Ascending aorta (tissue), 2 donors: ENCODE measurements around the gene ASIC3. TPM values are rescaled to one million over a fixed set of nuclear protein-coding genes. Genes with fewer than 3 reads are reported as not detected.
A peak's percentile ranks its signal among the peaks of the same experiment; 100 is the strongest.

Source experiments
- DNase-seq, 2 donors: peaks; one replicate each; pipeline ENCODE4 v3.0.0-alpha.2; 2019; ENCODE audit warnings: low spot score in 2 of 2
- H3K27ac ChIP-seq, 2 donors: fragments of 200-600 bp; sonication (generic); one replicate each; pipeline ENCODE4 v1.5.1; 2016 to 2017; ENCODE audit warnings: mild to moderate bottlenecking in 1 of 2
- H3K27me3 ChIP-seq: fragments of 200-600 bp; sonication (generic); one replicate; pipeline ENCODE4 v1.5.1; 2017
- H3K36me3 ChIP-seq, 2 donors: fragments of 200-600 bp; sonication (generic); one replicate each; pipeline ENCODE4 v1.5.1; 2016
- H3K4me1 ChIP-seq, 2 donors: fragments of 200-600 bp; sonication (generic); one replicate each; pipeline ENCODE4 v1.5.1; 2016 to 2017; ENCODE audit warnings: mild to moderate bottlenecking in 1 of 2
- H3K4me3 ChIP-seq, 2 donors: fragments of 200-600 bp; sonication (generic); one replicate each; pipeline ENCODE4 v1.5.1; 2016 to 2017; ENCODE audit warnings: mild to moderate bottlenecking in 1 of 2
- H3K9me3 ChIP-seq, 2 donors: fragments of 200-600 bp; sonication (generic); one replicate each; pipeline ENCODE4 v1.5.1; 2016
- intact Hi-C: fragments of 100-400 bp; cut with DNase I; formaldehyde crosslinking; loops from one replicate; pipeline ENCODE4 v1.15.1; 2023
- total RNA-seq: library from RNA; depleted of rRNA; stranded (reverse); fragments of >200 nt; gene quantifications from one replicate; pipeline ENCODE4 v1.1.0, GENCODE V29; 2016
- TF ChIP-seq, protein P1 (sequence below), 3 experiments: fragments of 200-600 bp in 2 of 3; fragments of 450-650 bp in 1 of 3; sonication (generic) in 2 of 3; IDR thresholded peaks; one replicate each; pipeline ENCODE4 v1.5.1; 2016 to 2019; ENCODE audit warnings: antibody characterized with exemption in 3 of 3, mild to moderate bottlenecking in 1 of 3, moderate library complexity in 1 of 3

The ASIC3 gene
- total RNA-seq, 1 donor from 2014 or later: not detected

DNA sequence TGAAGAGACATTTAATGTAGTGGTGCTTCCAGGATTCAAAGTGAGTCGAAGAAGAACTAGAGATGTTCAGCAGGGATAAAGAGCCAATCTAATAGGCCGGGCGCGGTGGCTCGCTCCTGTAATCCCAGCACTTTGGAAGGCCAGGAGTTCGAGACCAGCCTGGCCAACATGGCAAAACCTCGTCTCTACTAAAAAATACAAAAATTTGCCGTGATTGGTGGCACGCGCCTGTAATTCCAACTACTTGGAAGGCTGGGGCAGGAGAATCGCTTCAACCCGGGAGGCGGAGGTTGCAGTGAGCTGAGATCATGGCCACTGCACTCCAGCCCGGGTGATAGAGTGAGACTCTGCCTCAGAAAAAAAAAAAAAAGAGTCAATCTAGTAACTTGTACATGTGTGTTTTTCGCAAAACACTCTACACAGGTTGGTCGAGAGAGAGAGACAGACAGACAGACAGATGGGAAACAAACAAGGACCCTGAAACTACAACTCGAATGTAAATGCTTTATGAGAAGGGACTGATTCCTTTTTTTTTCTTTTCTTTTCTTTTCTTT, 19.3 kb upstream of the ASIC3 start:
- Histone ChIP-seq H3K36me3 (no peaks in the 10 kb centered on the region), H3K27me3 (no peaks in the 10 kb centered on the region), H3K4me3 (peak overlapping the region; percentile 68 to 77), H3K9me3 (no peaks in the 10 kb centered on the region), H3K4me1 (peaks cover 0 to 7% of the 10 kb centered on the region in 2 donors), H3K27ac (peak overlapping the region; percentile 60 to 78)
- intact Hi-C loops: loop anchor here (1.0 to 10.0 kb wide), 6 partner anchors 29 to 1194 kb away; partner anchors contain the start of genes ABCF2, FASTK and ZNF862
- TF ChIP-seq, protein P1, sequence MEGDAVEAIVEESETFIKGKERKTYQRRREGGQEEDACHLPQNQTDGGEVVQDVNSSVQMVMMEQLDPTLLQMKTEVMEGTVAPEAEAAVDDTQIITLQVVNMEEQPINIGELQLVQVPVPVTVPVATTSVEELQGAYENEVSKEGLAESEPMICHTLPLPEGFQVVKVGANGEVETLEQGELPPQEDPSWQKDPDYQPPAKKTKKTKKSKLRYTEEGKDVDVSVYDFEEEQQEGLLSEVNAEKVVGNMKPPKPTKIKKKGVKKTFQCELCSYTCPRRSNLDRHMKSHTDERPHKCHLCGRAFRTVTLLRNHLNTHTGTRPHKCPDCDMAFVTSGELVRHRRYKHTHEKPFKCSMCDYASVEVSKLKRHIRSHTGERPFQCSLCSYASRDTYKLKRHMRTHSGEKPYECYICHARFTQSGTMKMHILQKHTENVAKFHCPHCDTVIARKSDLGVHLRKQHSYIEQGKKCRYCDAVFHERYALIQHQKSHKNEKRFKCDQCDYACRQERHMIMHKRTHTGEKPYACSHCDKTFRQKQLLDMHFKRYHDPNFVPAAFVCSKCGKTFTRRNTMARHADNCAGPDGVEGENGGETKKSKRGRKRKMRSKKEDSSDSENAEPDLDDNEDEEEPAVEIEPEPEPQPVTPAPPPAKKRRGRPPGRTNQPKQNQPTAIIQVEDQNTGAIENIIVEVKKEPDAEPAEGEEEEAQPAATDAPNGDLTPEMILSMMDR (IDR thresholded peaks at IDR 0.05): no peak
- DNase-seq: no peak

DNA sequence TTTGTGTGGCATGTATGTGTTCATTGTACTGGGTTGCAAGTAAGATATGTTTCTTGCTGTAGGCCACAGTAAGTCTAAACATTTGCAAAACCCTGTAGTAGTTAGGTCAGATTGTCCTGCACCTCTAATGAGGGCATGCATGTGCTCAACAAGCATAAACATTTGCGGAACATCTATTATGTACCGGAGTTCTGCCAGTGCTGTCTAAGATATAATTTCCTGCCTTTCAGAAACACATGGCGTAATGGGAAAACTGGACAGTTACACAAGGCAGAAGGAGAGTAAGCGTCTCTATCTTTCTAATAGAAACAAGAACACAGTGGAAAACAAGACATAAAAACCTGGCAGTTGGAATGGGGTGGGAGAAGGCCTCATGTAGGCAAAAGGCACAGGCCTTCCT, 17.3 kb upstream of the ASIC3 start:
- intact Hi-C loops: no loop called here
- H3K27ac ChIP-seq: no peak overlapping the region

DNA sequence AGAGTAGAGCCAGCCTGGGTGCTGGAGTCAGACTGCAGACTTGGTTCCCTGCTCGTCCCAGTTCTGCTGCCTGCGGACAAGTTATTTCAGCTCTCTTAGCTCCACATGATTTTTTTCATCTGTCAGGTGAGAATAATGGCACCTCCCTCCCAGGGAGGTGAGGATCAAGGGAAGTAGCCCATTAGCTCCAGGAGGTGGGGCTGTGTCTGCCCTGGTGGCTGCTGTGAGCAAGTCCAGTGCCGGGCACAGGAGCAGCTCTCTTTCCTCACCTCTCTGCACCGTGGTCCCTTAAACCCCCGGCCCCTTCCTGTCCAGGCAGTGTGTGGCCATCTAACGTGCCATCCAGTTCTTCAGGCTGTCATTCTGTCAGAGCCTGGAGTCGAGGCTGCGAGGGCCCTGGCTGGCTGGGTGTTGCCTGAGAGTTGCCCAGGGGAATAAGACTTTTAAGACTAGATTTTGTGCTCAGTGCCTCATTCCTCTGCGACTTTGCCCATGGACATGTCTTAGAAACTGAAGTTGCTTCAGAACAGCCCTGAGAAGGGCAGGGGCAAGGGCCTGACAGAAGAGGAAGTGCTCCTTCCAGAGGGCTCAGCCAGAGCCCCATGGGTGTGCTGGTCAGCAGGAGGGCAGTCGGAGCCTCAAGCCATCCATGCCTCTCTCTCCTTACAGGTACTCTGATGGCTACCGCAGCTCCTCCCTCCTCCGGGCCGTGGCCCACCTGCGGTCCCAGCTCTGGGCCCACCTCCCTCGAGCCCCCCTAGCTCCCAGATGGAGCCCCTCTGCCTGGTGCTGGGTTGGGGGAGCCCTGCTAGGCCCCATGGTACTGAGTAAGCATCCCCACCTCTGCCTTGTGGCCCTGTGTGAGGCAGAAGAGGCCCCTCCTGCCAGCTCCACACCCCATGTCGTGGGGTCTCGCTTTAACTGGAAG, 15.1 kb upstream of the ASIC3 start:
- no peak overlapping the region for H3K4me3 ChIP-seq
- no peak for DNase-seq
- no peaks in the 10 kb centered on the region for H3K27me3 ChIP-seq
- H3K27ac ChIP-seq: no peak overlapping the region
- peaks cover 21 to 32% of the 10 kb centered on the region in 2 donors for H3K36me3 ChIP-seq
- no peaks in the 10 kb centered on the region for H3K9me3 ChIP-seq
- TF ChIP-seq, protein P1 (IDR thresholded peaks at IDR 0.05): no peak
- intact Hi-C loops: no loop called here
- H3K4me1 ChIP-seq: peaks cover 0 to 7% of the 10 kb centered on the region in 2 donors

More for the DNA sequence above, 17.3 kb upstream of the ASIC3 start:
- TF ChIP-seq, protein P1 (IDR thresholded peaks at IDR 0.05): no peak
- Histone ChIP-seq H3K9me3 (no peaks in the 10 kb centered on the region), H3K36me3 (peaks cover 13 to 19% of the 10 kb centered on the region in 2 donors), H3K4me1 (peaks cover 0 to 7% of the 10 kb centered on the region in 2 donors), H3K27me3 (no peaks in the 10 kb centered on the region), H3K4me3 (no peak overlapping the region)
- no peak for DNase-seq

DNA sequence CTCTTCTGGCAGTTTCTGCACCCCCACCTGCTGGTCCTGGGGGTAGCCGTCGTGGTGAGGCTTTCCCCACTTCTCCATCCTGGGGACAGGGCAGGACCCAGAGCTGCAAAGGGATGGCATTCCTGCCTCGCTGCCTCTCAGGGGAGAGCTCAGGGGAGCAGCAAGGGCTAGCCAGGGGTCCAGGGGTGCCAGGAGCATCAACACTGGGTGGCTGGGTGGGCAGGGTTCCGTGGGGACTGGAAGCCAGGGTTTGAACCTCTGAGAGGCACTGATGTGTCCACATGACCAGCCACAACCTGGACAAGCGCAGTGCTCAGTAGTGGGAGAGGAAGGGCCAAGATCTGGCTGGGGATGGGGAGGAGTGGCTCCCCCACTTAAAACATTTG, 14.5 kb upstream of the ASIC3 start:
- peaks cover 4 to 13% of the 10 kb centered on the region in 2 donors for H3K4me1 ChIP-seq
- H3K27ac ChIP-seq: no peak overlapping the region
- no peaks in the 10 kb centered on the region for H3K9me3 ChIP-seq
- TF ChIP-seq, protein P1 (IDR thresholded peaks at IDR 0.05): no peak
- no peak overlapping the region for H3K4me3 ChIP-seq
- H3K27me3 ChIP-seq: no peaks in the 10 kb centered on the region
- DNase-seq: no peak
- intact Hi-C loops: no loop called here
- peaks cover 21 to 32% of the 10 kb centered on the region in 2 donors for H3K36me3 ChIP-seq

DNA sequence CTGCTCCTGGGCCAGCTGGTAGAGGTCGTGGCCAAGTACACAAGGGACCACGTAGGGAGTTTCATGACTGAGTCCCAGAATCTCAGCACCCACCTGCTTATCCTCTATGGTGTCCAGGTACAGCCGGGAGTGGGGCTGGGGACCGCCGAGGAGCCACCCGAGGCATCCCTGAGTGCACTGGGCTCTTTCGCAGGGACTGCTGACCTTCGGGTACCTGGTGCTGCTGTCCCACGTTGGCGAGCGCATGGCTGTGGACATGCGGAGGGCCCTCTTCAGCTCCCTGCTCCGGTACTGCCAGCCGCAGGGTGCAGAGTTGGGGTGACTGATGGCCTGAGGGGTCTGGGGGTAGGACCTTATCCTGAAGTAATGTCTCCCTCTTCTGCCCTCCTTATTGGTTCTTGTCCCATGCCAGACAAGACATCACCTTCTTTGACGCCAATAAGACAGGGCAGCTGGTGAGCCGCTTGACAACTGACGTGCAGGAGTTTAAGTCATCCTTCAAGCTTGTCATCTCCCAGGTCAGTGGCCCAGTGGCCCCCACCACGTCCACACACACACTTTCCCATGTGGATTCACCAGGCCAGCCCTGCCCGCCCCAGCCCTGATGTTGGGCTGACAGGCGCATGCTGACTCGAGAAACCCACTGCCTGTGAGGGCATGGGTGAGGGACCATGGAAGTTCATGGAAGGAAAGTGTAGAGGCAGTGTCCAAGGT, 13.9 kb upstream of the ASIC3 start:
- Histone ChIP-seq H3K27ac (no peak overlapping the region), H3K9me3 (no peaks in the 10 kb centered on the region), H3K36me3 (peaks cover 21 to 32% of the 10 kb centered on the region in 2 donors), H3K4me1 (peaks cover 6 to 11% of the 10 kb centered on the region in 2 donors), H3K27me3 (no peaks in the 10 kb centered on the region), H3K4me3 (no peak overlapping the region)
- intact Hi-C loops: no loop called here
- TF ChIP-seq, protein P1 (IDR thresholded peaks at IDR 0.05): no peak
- no peak for DNase-seq
